Lung (tissue), 12 donors: ENCODE results near the gene GFOD1. TPM values are rescaled to one million over a fixed set of nuclear protein-coding genes. Genes with fewer than 3 reads are reported as not detected.

Source experiments
- ATAC-seq: fragments of 200-7000 bp; cut with Tn5 transposase; one replicate; pipeline ENCODE4 v1.9.1; 2020; ENCODE audit warnings: moderate number of reproducible peaks; ENCODE audit not compliant: insufficient read depth, low FRiP score
- DNase-seq, 3 donors: peaks; one replicate each; pipeline ENCODE4 v3.0.0-alpha.2; 2013 to 2017
- H3K27ac ChIP-seq, 2 donors: one replicate each; pipeline ENCODE4 v1.5.1; 2013; ENCODE audit warnings: mild to moderate bottlenecking in 2 of 2, moderate library complexity in 2 of 2, control low read depth in 1 of 2, inconsistent platforms in 1 of 2, low read depth in 1 of 2, low read length in 1 of 2
- H3K27me3 ChIP-seq, 3 donors: one replicate each; pipeline ENCODE4 v1.5.1; 2013; ENCODE audit warnings: low read length in 2 of 3; ENCODE audit not compliant: control insufficient read depth in 3 of 3, insufficient read depth in 3 of 3
- H3K36me3 ChIP-seq, 4 donors: one replicate each; pipeline ENCODE4 v1.5.1; 2013; ENCODE audit warnings: low read length in 4 of 4, mild to moderate bottlenecking in 1 of 4, moderate library complexity in 1 of 4; ENCODE audit not compliant: control insufficient read depth in 4 of 4, insufficient read depth in 4 of 4
- H3K4me1 ChIP-seq, 5 donors: one replicate each; pipeline ENCODE4 v1.5.1; 2013; ENCODE audit warnings: low read length in 5 of 5, mild to moderate bottlenecking in 2 of 5, moderate library complexity in 1 of 5; ENCODE audit not compliant: control insufficient read depth in 5 of 5, insufficient read depth in 5 of 5
- H3K4me3 ChIP-seq: one replicate; pipeline ENCODE4 v1.5.1; 2013; ENCODE audit warnings: mild to moderate bottlenecking, control low read depth, moderate library complexity
- H3K9ac ChIP-seq, 2 donors: one replicate each; pipeline ENCODE4 v1.5.1; 2013; ENCODE audit warnings: low read length in 2 of 2, control low read depth in 1 of 2; ENCODE audit not compliant: insufficient read depth in 1 of 2
- H3K9me3 ChIP-seq, 4 donors: one replicate each; pipeline ENCODE4 v1.5.1; 2013; ENCODE audit warnings: low read length in 3 of 4, mild to moderate bottlenecking in 1 of 4, moderate library complexity in 1 of 4; ENCODE audit not compliant: control insufficient read depth in 4 of 4, insufficient read depth in 3 of 4
- CTCF ChIP-seq: IDR thresholded peaks from 2 replicates; pipeline ENCODE4 v1.5.1; 2012; ENCODE audit warnings: mild to moderate bottlenecking; ENCODE audit errors: control extremely low read depth, extremely low read depth
- WGBS, 2 donors: extraction: QIAGEN DNeasy Blood & Tissue Kit; methylation state at CpG; one replicate each; pipeline ENCODE4 v1.1.7; 2013; 5-methylcytosine and 5-hydroxymethylcytosine counted together
- polyA plus RNA-seq, 2 donors: library from polyadenylated mRNA; stranded (reverse); fragments of 200-250 nt; gene quantifications; one replicate each; pipeline ENCODE4 v1.2.1, GENCODE V29; 2013
- total RNA-seq, 2 donors: library from RNA; depleted of rRNA in 1 of 2; stranded (reverse); fragments of >200 nt in 1 of 2; gene quantifications; one replicate each; pipeline ENCODE4 v1.2.1, GENCODE V29; 2014 to 2021
- donor health status: control.
- donor health status: control.
- donor health status: Bipolar disorder and iron deficiency.
- donor health status: healthy.
- donor health status: DM: yes; HTN: yes; CAD: no.

The GFOD1 gene
- total and polyA plus RNA-seq, 4 donors = 4.0 to 22.8 (median 7.9) TPM

- TF ChIP-seq CTCF = no peak
- 55 to 56% methylated on average over 13 of the region's 13 CpGs for whole genome bisulfite sequencing, 2 donors
- H3K4me1 ChIP-seq = peaks cover 5 to 21% (median 14%) of the 10 kb centered on the region in 5 donors
- peak in 2 of 3 donors; percentile 40 to 47 for DNase-seq
- no peaks in the 10 kb centered on the region for H3K9me3 ChIP-seq
- H3K4me3 ChIP-seq = no peak overlapping the region
- H3K9ac ChIP-seq = no peak overlapping the region
- H3K36me3 ChIP-seq = no peaks in the 10 kb centered on the region
- H3K27ac ChIP-seq = peak overlapping the region; percentile 14 to 48
- peak; percentile 46 for ATAC-seq
- H3K27me3 ChIP-seq = no peaks in the 10 kb centered on the region
These were observed 132.9 kb downstream of the GFOD1 start for GRCh38 chr6:13354331-13355042.

DNA sequence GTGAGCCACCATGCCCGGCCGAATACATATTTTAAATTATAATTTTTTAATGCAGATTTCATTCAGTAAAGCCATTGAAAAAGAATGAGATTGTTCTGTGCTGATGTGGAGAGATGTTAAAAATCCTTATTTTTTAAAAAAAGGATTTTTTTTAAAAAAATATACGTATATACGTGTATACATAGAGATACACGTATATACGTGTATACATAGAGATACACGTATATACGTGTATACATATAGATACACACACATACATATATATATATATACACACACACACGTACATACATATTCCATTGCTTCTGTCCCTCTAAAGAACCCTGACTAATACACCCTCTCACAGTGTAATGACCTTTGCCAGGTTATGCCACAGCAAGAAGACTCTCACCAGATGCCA, 135.2 kb downstream of the GFOD1 start:
- TF ChIP-seq CTCF = no peak
- no peak overlapping the region for H3K9ac ChIP-seq
- no peak overlapping the region for H3K4me3 ChIP-seq
- DNase-seq (no peak), ATAC-seq (no peak)
- peaks cover 5 to 21% (median 14%) of the 10 kb centered on the region in 5 donors for H3K4me1 ChIP-seq
- H3K36me3 ChIP-seq = no peaks in the 10 kb centered on the region
- WGBS, 2 donors = 95 to 100% methylated on average over 9 of the region's 9 CpGs
- no peaks in the 10 kb centered on the region for H3K27me3 ChIP-seq
- no peaks in the 10 kb centered on the region for H3K9me3 ChIP-seq
- H3K27ac ChIP-seq = no peak overlapping the region

- 82 to 92% methylated on average over 12 of the region's 12 CpGs for WGBS, 2 donors
- DNase-seq (peak in 2 of 3 donors; percentile 22 to 43), ATAC-seq (no peak)
- Histone ChIP-seq H3K27me3 (no peaks in the 10 kb centered on the region), H3K27ac (no peak overlapping the region), H3K4me3 (no peak overlapping the region), H3K36me3 (no peaks in the 10 kb centered on the region), H3K9me3 (no peaks in the 10 kb centered on the region), H3K9ac (no peak overlapping the region), H3K4me1 (peaks cover 5 to 21% (median 14%) of the 10 kb centered on the region in 5 donors)
- no peak for TF ChIP-seq CTCF
These were observed 136.1 kb downstream of the GFOD1 start for GRCh38 chr6:13351271-13351670.
